SK-N-SH treated with all-trans-retinoic acid at 6 μM for 48 hours (cell line): ENCODE measurements around the gene TAS2R43.

Experiments used
- CSDC2 ChIP-seq: fragments of 250-450 bp; sonication (Bioruptor Pico); IDR thresholded peaks from 2 replicates; pipeline ENCODE4 v1.5.0; 2020; ENCODE audit warnings: mild to moderate bottlenecking, moderate library complexity
- ISL1 ChIP-seq: fragments of 250-450 bp; sonication (Bioruptor Pico); IDR thresholded peaks from 2 replicates; pipeline ENCODE4 v2.1.2; 2022; ENCODE audit warnings: mild to moderate bottlenecking, moderate library complexity
- OSR1 ChIP-seq: fragments of 250-450 bp; sonication (Bioruptor Pico); IDR thresholded peaks from 2 replicates; pipeline ENCODE4 v1.8.0; 2022; ENCODE audit warnings: moderate library complexity, mild to moderate bottlenecking, inconsistent platforms
- PPARA ChIP-seq: fragments of 250-450 bp; sonication (Bioruptor Pico); IDR thresholded peaks from 2 replicates; pipeline ENCODE4 v1.5.0; 2020; ENCODE audit warnings: mild to moderate bottlenecking, borderline replicate concordance
- TOX ChIP-seq: fragments of 250-450 bp; sonication (Bioruptor Pico); IDR thresholded peaks from 2 replicates; pipeline ENCODE4 v1.8.0; 2021; ENCODE audit warnings: mild to moderate bottlenecking, moderate library complexity, borderline replicate concordance
- ZFP3 ChIP-seq: fragments of 250-450 bp; sonication (Bioruptor Pico); IDR thresholded peaks from 2 replicates; pipeline ENCODE4 v1.5.0; 2020; ENCODE audit warnings: mild to moderate bottlenecking, moderate library complexity
- ZFP30 ChIP-seq: fragments of 450-650 bp; formaldehyde crosslinking; IDR thresholded peaks from 2 replicates; pipeline ENCODE4 v1.5.0; 2022; ENCODE audit warnings: mild to moderate bottlenecking, moderate library complexity
- TF ChIP-seq, protein P1 (sequence below): fragments of 250-450 bp; sonication (Bioruptor Pico); IDR thresholded peaks from 2 replicates; pipeline ENCODE4 v1.5.0; 2020; ENCODE audit warnings: mild to moderate bottlenecking, moderate library complexity

DNA sequence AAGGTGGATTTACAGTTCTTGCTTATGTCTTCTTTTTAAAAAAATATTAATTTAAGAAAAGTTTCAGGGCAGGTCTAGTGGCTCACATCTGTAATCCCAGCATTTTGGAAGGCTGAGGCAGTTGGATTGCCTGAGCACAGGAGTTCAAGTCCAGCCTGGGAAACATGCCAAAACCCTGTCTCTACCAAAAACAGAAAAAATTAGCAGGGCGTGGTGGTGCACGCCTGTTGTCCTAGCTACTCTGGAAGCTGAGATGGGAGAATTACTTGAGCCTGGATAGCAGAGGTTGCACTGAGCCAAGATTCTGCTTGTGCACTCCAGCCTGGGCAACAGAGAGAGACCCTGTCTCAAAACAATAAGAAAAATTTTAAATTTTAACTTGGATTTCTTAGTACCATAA is 24.6 kb downstream of the TAS2R43 start:
- no peak for TF ChIP-seq ISL1 (CRISPR knock-in tag)
- TF ChIP-seq ZFP3 (CRISPR knock-in tag) = no peak
- TF ChIP-seq CSDC2 = no peak
- TF ChIP-seq, protein P1, sequence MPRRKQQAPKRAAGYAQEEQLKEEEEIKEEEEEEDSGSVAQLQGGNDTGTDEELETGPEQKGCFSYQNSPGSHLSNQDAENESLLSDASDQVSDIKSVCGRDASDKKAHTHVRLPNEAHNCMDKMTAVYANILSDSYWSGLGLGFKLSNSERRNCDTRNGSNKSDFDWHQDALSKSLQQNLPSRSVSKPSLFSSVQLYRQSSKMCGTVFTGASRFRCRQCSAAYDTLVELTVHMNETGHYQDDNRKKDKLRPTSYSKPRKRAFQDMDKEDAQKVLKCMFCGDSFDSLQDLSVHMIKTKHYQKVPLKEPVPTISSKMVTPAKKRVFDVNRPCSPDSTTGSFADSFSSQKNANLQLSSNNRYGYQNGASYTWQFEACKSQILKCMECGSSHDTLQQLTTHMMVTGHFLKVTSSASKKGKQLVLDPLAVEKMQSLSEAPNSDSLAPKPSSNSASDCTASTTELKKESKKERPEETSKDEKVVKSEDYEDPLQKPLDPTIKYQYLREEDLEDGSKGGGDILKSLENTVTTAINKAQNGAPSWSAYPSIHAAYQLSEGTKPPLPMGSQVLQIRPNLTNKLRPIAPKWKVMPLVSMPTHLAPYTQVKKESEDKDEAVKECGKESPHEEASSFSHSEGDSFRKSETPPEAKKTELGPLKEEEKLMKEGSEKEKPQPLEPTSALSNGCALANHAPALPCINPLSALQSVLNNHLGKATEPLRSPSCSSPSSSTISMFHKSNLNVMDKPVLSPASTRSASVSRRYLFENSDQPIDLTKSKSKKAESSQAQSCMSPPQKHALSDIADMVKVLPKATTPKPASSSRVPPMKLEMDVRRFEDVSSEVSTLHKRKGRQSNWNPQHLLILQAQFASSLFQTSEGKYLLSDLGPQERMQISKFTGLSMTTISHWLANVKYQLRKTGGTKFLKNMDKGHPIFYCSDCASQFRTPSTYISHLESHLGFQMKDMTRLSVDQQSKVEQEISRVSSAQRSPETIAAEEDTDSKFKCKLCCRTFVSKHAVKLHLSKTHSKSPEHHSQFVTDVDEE (CRISPR knock-in tag) = no peak
- TF ChIP-seq TOX (CRISPR knock-in tag) = no peak
- TF ChIP-seq PPARA (CRISPR knock-in tag) = no peak
- TF ChIP-seq OSR1 (CRISPR knock-in tag) = no peak
- no peak for TF ChIP-seq ZFP30 (CRISPR knock-in tag)
